HCT116 (cell line): ENCODE data around the gene DLX2.

Experiments used
- CEBPB ChIP-seq: IDR thresholded peaks from 2 replicates; pipeline ENCODE4 v1.6.1; 2012; ENCODE audit warnings: low read depth
- EZH2phosphoT487 ChIP-seq: fragments of 200-600 bp; IDR thresholded peaks from 2 replicates; pipeline ENCODE4 v1.6.1; 2018; ENCODE audit warnings: antibody characterized with exemption, borderline replicate concordance
- JUND ChIP-seq: IDR thresholded peaks from 2 replicates; pipeline ENCODE4 v1.6.1; 2012
- POLR2A ChIP-seq: IDR thresholded peaks from 2 replicates; pipeline ENCODE4 v1.7.0; 2011; ENCODE audit warnings: borderline replicate concordance; ENCODE audit not compliant: insufficient read depth, insufficient read length; ENCODE audit errors: extremely low read depth
- POLR2AphosphoS5 ChIP-seq: IDR thresholded peaks from 2 replicates; pipeline ENCODE4 v1.6.1; 2011; ENCODE audit warnings: mild to moderate bottlenecking, low read depth, low read length, moderate library complexity
- SP1 ChIP-seq: IDR thresholded peaks from 2 replicates; pipeline ENCODE4 v1.6.1; 2012; ENCODE audit warnings: low read depth
- YY1 ChIP-seq: IDR thresholded peaks from 2 replicates; pipeline ENCODE4 v1.6.1; 2011; ENCODE audit warnings: low read length, low read depth, moderate library complexity, mild to moderate bottlenecking; ENCODE audit not compliant: insufficient replicate concordance; ENCODE audit errors: extremely low read depth
- TF ChIP-seq, protein P1 (sequence below), 3 experiments: fragments of 200-600 bp in 1 of 3; sonication (generic) in 1 of 3; IDR thresholded peaks in 2 of 3; conservative IDR thresholded peaks in 1 of 3; 2 replicates each; pipeline ENCODE4 v1.5.1; 2012 to 2017; ENCODE audit warnings: low read depth in 2 of 3, low read length in 2 of 3, antibody characterized with exemption in 1 of 3, borderline replicate concordance in 1 of 3, control low read depth in 1 of 3, mild to moderate bottlenecking in 1 of 3, mixed read lengths in 1 of 3, mixed run types in 1 of 3, moderate library complexity in 1 of 3; ENCODE audit not compliant: insufficient read depth in 1 of 3
- TF ChIP-seq, protein P2 (sequence below): IDR thresholded peaks from 2 replicates; pipeline ENCODE4 v1.6.1; 2012

DNA sequence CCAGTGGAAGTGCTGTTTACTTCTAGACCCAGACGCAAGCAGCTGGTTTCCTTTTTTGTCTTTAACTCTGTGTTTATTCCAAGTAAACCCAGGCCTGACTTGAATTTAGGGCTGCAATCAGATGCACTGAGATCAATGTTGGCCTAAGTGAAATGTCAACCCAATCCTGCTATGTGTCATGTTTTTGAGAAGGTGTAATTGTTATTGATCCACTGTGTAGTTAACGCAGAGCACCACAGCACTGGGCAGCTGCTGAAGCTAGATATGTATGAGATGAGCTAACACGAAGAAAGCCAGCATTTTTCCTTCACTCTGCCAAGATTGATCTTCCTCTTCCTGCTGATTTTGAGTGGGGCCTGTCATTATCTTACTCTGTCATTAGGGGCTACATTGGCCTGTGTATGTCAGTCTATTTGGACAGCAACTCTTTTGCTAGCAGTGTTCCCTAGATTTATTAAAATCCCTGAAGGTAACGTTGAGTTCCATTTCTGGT lies 36.3 kb downstream of the DLX2 start:
- TF ChIP-seq, protein P1, sequence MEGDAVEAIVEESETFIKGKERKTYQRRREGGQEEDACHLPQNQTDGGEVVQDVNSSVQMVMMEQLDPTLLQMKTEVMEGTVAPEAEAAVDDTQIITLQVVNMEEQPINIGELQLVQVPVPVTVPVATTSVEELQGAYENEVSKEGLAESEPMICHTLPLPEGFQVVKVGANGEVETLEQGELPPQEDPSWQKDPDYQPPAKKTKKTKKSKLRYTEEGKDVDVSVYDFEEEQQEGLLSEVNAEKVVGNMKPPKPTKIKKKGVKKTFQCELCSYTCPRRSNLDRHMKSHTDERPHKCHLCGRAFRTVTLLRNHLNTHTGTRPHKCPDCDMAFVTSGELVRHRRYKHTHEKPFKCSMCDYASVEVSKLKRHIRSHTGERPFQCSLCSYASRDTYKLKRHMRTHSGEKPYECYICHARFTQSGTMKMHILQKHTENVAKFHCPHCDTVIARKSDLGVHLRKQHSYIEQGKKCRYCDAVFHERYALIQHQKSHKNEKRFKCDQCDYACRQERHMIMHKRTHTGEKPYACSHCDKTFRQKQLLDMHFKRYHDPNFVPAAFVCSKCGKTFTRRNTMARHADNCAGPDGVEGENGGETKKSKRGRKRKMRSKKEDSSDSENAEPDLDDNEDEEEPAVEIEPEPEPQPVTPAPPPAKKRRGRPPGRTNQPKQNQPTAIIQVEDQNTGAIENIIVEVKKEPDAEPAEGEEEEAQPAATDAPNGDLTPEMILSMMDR (IDR thresholded peaks at IDR 0.05 in 2 of 3, conservative IDR thresholded peaks at IDR 0.05 in 1 of 3; ENCODE audit: borderline replicate concordance in 1 of 3, insufficient read depth in 1 of 3, low read depth in 2 of 3, low read length in 2 of 3) = no peak
- TF ChIP-seq CEBPB (no peak), POLR2A (no peak), SP1 (no peak), POLR2AphosphoS5 (no peak), EZH2phosphoT487 (no peak), YY1 (no peak), JUND (no peak)
- TF ChIP-seq, protein P2, sequence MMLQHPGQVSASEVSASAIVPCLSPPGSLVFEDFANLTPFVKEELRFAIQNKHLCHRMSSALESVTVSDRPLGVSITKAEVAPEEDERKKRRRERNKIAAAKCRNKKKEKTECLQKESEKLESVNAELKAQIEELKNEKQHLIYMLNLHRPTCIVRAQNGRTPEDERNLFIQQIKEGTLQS = no peak
